Stimulated activated naive B cell treated with anti-CD40 and anti-IgM and Interleukin-4, amounts not matched to agents 10 μg/mL and 1 μg/mL and 100 μg/mL, for 72 hours (primary cell): ENCODE results near the gene VPS16.

Source experiments
- ATAC-seq, 2 donors: fragments of 150-1000 bp; cut with Tn5 transposase; replicated peaks; 2 replicates each; pipeline ENCODE4 v1.10.0; 2021; ENCODE audit warnings: moderate library complexity in 1 of 2
- DNase-seq: peaks from one replicate; pipeline ENCODE4 v3.0.0; 2021
- H3K27ac Mint-ChIP-seq: one replicate; pipeline ENCODE4 v1.8.0; 2022; ENCODE audit warnings: mild to moderate bottlenecking, mixed read lengths
- H3K27me3 Mint-ChIP-seq, 2 donors: one replicate each; pipeline ENCODE4 v1.8.0; 2022; ENCODE audit warnings: mixed read lengths in 2 of 2
- H3K36me3 Mint-ChIP-seq, 2 donors: one replicate each; pipeline ENCODE4 v1.8.0; 2022; ENCODE audit warnings: mixed read lengths in 2 of 2, mild to moderate bottlenecking in 1 of 2
- H3K4me1 Mint-ChIP-seq, 2 donors: one replicate each; pipeline ENCODE4 v1.8.0; 2022; ENCODE audit warnings: mixed read lengths in 2 of 2, mild to moderate bottlenecking in 1 of 2
- H3K4me3 Mint-ChIP-seq, 2 donors: one replicate each; pipeline ENCODE4 v1.8.0; 2022; ENCODE audit warnings: mild to moderate bottlenecking in 2 of 2, mixed read lengths in 2 of 2, moderate library complexity in 1 of 2
- H3K9me3 Mint-ChIP-seq, 2 donors: one replicate each; pipeline ENCODE4 v1.8.0; 2022; ENCODE audit warnings: mixed read lengths in 2 of 2, mild to moderate bottlenecking in 1 of 2

The VPS16 gene

DNA sequence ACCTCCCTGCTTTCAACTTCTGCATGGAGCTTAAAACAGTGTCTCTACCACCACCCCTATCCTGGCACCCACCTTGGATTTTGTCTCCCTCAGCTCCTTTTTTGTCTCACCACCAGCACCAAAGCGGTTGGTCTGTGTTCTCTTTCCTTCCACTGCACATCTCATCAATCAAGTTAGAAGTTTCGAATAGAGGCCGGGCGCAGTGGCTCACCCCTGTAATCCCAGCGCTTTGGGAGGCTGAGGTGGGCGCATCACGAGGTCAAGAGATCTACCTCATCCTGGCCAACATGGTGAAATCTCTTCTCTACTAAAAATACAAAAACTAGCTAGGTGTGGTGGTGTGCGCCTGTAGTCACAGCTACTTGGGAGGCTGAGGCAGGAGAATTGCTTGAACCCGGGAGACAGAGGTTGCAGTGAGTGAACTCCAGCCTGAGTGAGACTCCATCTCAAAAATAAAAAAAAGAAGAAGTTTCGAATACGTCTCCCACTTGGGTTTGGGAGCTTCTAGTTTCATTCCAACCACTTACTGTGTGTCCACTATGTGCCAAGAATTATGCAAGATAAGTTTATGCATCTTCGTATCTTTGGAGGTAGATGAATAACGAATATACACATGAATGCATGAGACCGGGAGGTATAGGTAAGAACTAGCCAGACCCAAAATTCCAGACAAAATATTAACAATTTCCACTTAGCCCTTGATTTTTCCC, 6.0 kb upstream of the VPS16 start:
- peaks cover 13 to 43% of the 10 kb centered on the region in 2 donors for H3K36me3 Mint-ChIP-seq
- H3K27ac Mint-ChIP-seq: no peak overlapping the region
- H3K27me3 Mint-ChIP-seq: peaks cover 0 to under 1% of the 10 kb centered on the region in 2 donors
- ATAC-seq: no peak
- no peak overlapping the region for H3K4me3 Mint-ChIP-seq
- DNase-seq: no peak
- H3K4me1 Mint-ChIP-seq: peaks cover 12 to 21% of the 10 kb centered on the region in 2 donors
- H3K9me3 Mint-ChIP-seq: peaks cover 0 to 2% of the 10 kb centered on the region in 2 donors

DNA sequence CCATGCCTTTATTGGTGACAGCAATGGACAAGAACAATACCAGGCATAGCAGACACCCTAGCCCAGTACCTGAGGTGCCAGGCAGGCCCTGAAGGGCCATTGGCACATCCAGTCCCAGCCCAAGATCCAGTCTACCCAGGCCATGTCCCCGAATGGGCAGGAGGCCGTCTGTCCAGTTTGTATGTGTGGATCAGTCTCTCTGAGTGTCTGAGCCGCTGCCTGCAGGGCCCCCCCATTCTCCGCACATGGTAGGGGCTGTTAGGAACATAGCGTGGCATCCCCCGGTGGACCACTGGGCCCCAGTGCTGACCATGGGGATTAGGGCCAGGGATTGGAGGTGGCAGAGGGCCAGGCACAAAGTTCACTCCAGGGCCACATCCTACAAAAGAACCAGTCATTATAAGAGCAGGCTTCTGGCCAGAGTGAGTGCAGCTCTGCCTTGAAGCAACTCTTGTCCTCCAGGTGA, 5.2 kb upstream of the VPS16 start:
- H3K4me3 Mint-ChIP-seq: no peak overlapping the region
- no peaks in the 10 kb centered on the region for H3K27me3 Mint-ChIP-seq
- no peak for ATAC-seq
- no peak for DNase-seq
- H3K27ac Mint-ChIP-seq: no peak overlapping the region
- H3K36me3 Mint-ChIP-seq: peaks cover 13 to 43% of the 10 kb centered on the region in 2 donors
- H3K9me3 Mint-ChIP-seq: peaks cover 0 to 2% of the 10 kb centered on the region in 2 donors
- H3K4me1 Mint-ChIP-seq: peaks cover 14 to 24% of the 10 kb centered on the region in 2 donors

DNA sequence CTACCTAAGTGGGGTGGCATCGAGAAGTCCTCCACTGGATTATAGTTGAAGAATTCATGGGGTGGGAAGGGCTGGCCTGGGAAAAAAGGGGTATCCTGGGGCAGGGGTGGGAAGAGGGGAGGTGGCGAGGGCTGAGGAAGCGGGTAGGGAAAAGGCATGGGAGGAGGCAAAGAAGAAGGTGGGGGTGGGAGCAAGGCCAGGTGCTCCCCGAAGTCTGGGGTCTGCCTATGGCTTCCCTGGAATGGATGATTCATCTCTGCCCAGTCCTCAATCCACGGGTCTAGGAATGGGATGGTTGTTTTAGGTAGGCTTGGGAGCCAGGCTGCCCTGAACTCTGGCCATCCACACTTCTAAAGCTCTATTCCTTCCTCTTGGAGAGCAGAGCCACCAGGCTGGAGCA, 4.5 kb upstream of the VPS16 start:
- no peak for DNase-seq
- Mint-ChIP-seq H3K9me3 (peaks cover 0 to 2% of the 10 kb centered on the region in 2 donors), H3K4me3 (no peak overlapping the region), H3K4me1 (peaks cover 14 to 24% of the 10 kb centered on the region in 2 donors), H3K36me3 (peaks cover 15 to 43% of the 10 kb centered on the region in 2 donors), H3K27ac (no peak overlapping the region), H3K27me3 (no peaks in the 10 kb centered on the region)
- ATAC-seq: no peak

GRCh38 chr20:2837221-2837960, 3.2 kb upstream of the VPS16 start:
- no peaks in the 10 kb centered on the region for H3K27me3 Mint-ChIP-seq
- H3K36me3 Mint-ChIP-seq: peaks cover 15 to 43% of the 10 kb centered on the region in 2 donors
- peaks cover 18 to 21% of the 10 kb centered on the region in 2 donors for H3K4me1 Mint-ChIP-seq
- DNase-seq: no peak
- no peak for ATAC-seq
- H3K27ac Mint-ChIP-seq: peak overlapping the region; percentile 67
- no peak overlapping the region for H3K4me3 Mint-ChIP-seq
- peaks cover 0 to 2% of the 10 kb centered on the region in 2 donors for H3K9me3 Mint-ChIP-seq

- Mint-ChIP-seq H3K27ac (peak overlapping the region; percentile 67), H3K9me3 (peaks cover 0 to 2% of the 10 kb centered on the region in 2 donors), H3K36me3 (peaks cover 15 to 43% of the 10 kb centered on the region in 2 donors), H3K27me3 (no peaks in the 10 kb centered on the region), H3K4me3 (peak overlapping the region; percentile 29 to 56), H3K4me1 (peaks cover 18 to 21% of the 10 kb centered on the region in 2 donors)
- ATAC-seq (no peak), DNase-seq (no peak)
Measured at GRCh38 chr20:2838170-2838797, 2.3 kb upstream of the VPS16 start.

GRCh38 chr20:2838847-2839671, 1.5 kb upstream of the VPS16 start:
- H3K4me1 Mint-ChIP-seq: peaks cover 18 to 21% of the 10 kb centered on the region in 2 donors
- no peaks in the 10 kb centered on the region for H3K27me3 Mint-ChIP-seq
- ATAC-seq (no peak), DNase-seq (no peak)
- H3K27ac Mint-ChIP-seq: peak overlapping the region; percentile 97
- peaks cover 0 to 2% of the 10 kb centered on the region in 2 donors for H3K9me3 Mint-ChIP-seq
- peaks cover 15 to 50% of the 10 kb centered on the region in 2 donors for H3K36me3 Mint-ChIP-seq
- H3K4me3 Mint-ChIP-seq: peak overlapping the region; percentile 70 to 88

DNA sequence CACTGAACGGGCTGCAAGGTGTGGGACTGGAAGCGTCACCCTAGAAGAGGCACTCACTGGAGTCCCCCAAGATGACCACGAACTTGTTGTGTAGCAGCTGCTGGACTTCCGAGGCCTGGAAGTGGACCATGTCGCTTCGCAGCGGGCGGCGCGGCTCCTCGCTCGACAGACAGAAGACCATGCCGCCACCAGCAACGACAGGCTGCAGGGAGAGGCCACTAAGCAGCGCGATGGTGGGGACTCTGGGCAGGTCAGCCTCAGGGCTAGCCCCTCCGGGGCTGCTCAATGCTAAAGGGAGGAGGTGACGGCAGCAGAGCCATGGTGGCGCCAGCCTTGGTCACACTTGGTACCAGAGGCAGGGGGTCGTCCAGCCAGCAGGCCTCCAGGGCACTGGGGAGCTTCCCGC, 810 bp upstream of the VPS16 start:
- DNase-seq (no peak), ATAC-seq (no peak)
- Mint-ChIP-seq H3K27me3 (no peaks in the 10 kb centered on the region), H3K4me3 (peak overlapping the region; percentile 88 to 90), H3K9me3 (peaks cover 0 to 2% of the 10 kb centered on the region in 2 donors), H3K36me3 (peaks cover 15 to 47% of the 10 kb centered on the region in 2 donors), H3K4me1 (peaks cover 21 to 26% of the 10 kb centered on the region in 2 donors), H3K27ac (peak overlapping the region; percentile 97)

- Mint-ChIP-seq H3K27me3 (no peaks in the 10 kb centered on the region), H3K27ac (peak overlapping the region; percentile 92), H3K36me3 (peaks cover 15 to 40% of the 10 kb centered on the region in 2 donors), H3K4me1 (peaks cover 26 to 27% of the 10 kb centered on the region in 2 donors), H3K4me3 (peak overlapping the region; percentile 90 to 91), H3K9me3 (peaks cover 0 to 2% of the 10 kb centered on the region in 2 donors)
- DNase-seq (no peak), ATAC-seq (peak; percentile 33 to 47)
Measured at GRCh38 chr20:2840967-2841531, 504 bp downstream of the VPS16 start.

DNA sequence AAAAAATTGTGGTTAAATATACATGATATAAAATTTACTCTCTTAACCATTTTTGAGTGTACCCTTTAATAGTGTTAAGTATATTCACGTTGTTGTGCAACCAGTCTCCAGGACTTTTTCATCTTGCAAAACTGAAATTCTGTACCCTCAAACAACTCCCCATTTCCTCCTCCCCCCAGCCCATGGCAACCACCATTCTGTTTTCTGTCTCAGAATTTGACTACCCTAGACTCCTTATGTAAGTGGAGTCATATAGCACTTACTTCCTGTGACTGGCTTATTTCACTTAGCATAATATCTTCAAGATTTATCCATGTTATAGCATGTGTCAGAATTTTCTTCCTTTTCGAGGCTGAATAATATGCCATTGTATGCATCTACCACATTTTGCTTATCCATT, 5.1 kb downstream of the VPS16 start:
- no peak overlapping the region for H3K4me3 Mint-ChIP-seq
- peaks cover 11 to 14% of the 10 kb centered on the region in 2 donors for H3K4me1 Mint-ChIP-seq
- no peaks in the 10 kb centered on the region for H3K27me3 Mint-ChIP-seq
- DNase-seq: no peak
- H3K27ac Mint-ChIP-seq: no peak overlapping the region
- no peaks in the 10 kb centered on the region for H3K9me3 Mint-ChIP-seq
- H3K36me3 Mint-ChIP-seq: peaks cover 8 to 23% of the 10 kb centered on the region in 2 donors
- no peak for ATAC-seq

GRCh38 chr20:2846698-2847097, 6.2 kb downstream of the VPS16 start:
- H3K27me3 Mint-ChIP-seq: no peaks in the 10 kb centered on the region
- ATAC-seq (no peak), DNase-seq (no peak)
- H3K27ac Mint-ChIP-seq: no peak overlapping the region
- H3K9me3 Mint-ChIP-seq: no peaks in the 10 kb centered on the region
- H3K4me1 Mint-ChIP-seq: peaks cover 8 to 12% of the 10 kb centered on the region in 2 donors
- peaks cover 12 to 28% of the 10 kb centered on the region in 2 donors for H3K36me3 Mint-ChIP-seq
- no peak overlapping the region for H3K4me3 Mint-ChIP-seq

GRCh38 chr20:2847802-2848201, 7.3 kb downstream of the VPS16 start:
- H3K27me3 Mint-ChIP-seq: no peaks in the 10 kb centered on the region
- H3K4me1 Mint-ChIP-seq: peaks cover 13 to 17% of the 10 kb centered on the region in 2 donors
- H3K27ac Mint-ChIP-seq: no peak overlapping the region
- H3K9me3 Mint-ChIP-seq: no peaks in the 10 kb centered on the region
- DNase-seq (no peak), ATAC-seq (no peak)
- no peak overlapping the region for H3K4me3 Mint-ChIP-seq
- H3K36me3 Mint-ChIP-seq: peaks cover 13 to 31% of the 10 kb centered on the region in 2 donors

DNA sequence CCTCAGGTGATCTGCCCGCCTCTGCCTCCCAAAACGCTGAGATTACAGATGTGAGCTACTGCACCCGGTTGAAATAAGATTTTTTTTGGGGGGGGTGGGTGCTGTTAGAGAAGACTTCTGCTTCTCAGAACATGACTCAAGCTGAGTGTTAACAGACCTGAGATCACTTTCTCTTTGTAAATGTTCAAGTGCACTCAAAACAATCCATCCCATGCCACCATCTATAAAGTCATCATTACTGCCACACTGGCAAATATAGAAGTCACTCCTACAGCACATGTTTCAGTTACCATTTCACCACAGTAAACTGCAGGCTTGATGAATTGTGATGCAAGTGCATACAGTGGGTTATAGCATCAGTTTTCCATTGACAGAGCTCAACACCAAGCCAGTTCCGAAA, 9.0 kb downstream of the VPS16 start:
- H3K4me3 Mint-ChIP-seq: no peak overlapping the region
- H3K36me3 Mint-ChIP-seq: peaks cover 13 to 25% of the 10 kb centered on the region in 2 donors
- no peaks in the 10 kb centered on the region for H3K9me3 Mint-ChIP-seq
- no peak overlapping the region for H3K27ac Mint-ChIP-seq
- ATAC-seq (no peak), DNase-seq (no peak)
- no peaks in the 10 kb centered on the region for H3K27me3 Mint-ChIP-seq
- peaks cover 10 to 20% of the 10 kb centered on the region in 2 donors for H3K4me1 Mint-ChIP-seq

DNA sequence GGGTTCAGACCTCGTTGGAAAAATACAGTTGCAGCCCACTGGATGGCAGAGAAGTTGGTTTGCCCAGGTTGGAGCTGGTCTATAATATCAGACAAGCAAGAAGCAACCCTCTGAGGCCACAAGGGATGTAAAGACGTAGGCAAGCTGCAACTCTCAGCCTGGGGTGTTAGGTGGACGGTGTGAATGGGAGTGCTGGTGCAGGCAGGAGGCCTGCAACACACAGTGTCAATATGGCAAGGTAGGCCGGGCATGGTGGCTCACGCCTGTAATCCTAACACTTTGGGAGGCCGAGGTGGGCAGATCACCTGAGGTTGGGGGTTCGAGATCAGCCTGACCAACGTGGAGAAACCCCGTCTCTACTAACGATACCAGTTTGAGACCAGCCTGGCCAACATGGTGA, 10.5 kb downstream of the VPS16 start:
- peaks cover 13 to 22% of the 10 kb centered on the region in 2 donors for H3K36me3 Mint-ChIP-seq
- H3K27me3 Mint-ChIP-seq: no peaks in the 10 kb centered on the region
- peaks cover 8 to 13% of the 10 kb centered on the region in 2 donors for H3K4me1 Mint-ChIP-seq
- no peak overlapping the region for H3K27ac Mint-ChIP-seq
- H3K4me3 Mint-ChIP-seq: no peak overlapping the region
- H3K9me3 Mint-ChIP-seq: no peaks in the 10 kb centered on the region
- DNase-seq (no peak), ATAC-seq (no peak)
